Heart right ventricle (tissue), 16 donors: ENCODE data around the gene B3GNT9. TPM values are rescaled to one million over a fixed set of nuclear protein-coding genes. Genes with fewer than 3 reads are reported as not detected.

Experiments used
- ATAC-seq, 8 donors: fragments of 200-7000 bp; cut with Tn5 transposase; one replicate each; pipeline ENCODE4 v1.9.1; 2020; ENCODE audit warnings: mild to moderate bottlenecking in 8 of 8, moderate library complexity in 8 of 8, moderate number of reproducible peaks in 1 of 8
- DNase-seq, 2 donors: peaks; one replicate each; pipeline ENCODE4 v3.0.0-alpha.2; 2020
- H3K27ac ChIP-seq, 10 donors: fragments of 200-600 bp; sonication (generic) in 2 of 10; one replicate each; pipeline versions ENCODE4 v1.5.0 to v1.8.0; 2020 to 2022; ENCODE audit warnings: mild to moderate bottlenecking in 3 of 10
- H3K27me3 ChIP-seq, 7 donors: fragments of 200-600 bp; one replicate each; pipeline ENCODE4 v1.8.0; 2021 to 2022; ENCODE audit warnings: mild to moderate bottlenecking in 2 of 7
- H3K36me3 ChIP-seq, 9 donors: fragments of 200-600 bp; sonication (generic) in 1 of 9; one replicate each; pipeline versions ENCODE4 v1.5.0 to v1.8.0; 2020 to 2022; ENCODE audit warnings: mild to moderate bottlenecking in 2 of 9
- H3K4me1 ChIP-seq, 9 donors: fragments of 200-600 bp; sonication (generic) in 1 of 9; one replicate each; pipeline versions ENCODE4 v1.5.0 to v1.8.0; 2020 to 2022; ENCODE audit warnings: mild to moderate bottlenecking in 4 of 9
- H3K4me3 ChIP-seq, 10 donors: fragments of 200-600 bp; sonication (generic) in 2 of 10; one replicate each; pipeline versions ENCODE4 v1.5.0 to v1.8.0; 2020 to 2022; ENCODE audit warnings: mild to moderate bottlenecking in 7 of 10, moderate library complexity in 2 of 10
- H3K9me3 ChIP-seq, 11 donors: fragments of 200-600 bp in 10 of 11; sonication (generic) in 2 of 11; one replicate each; pipeline versions ENCODE4 v1.5.0 to v1.8.0; 2013 to 2022; ENCODE audit warnings: mild to moderate bottlenecking in 2 of 11, control low read depth in 1 of 11, moderate library complexity in 1 of 11
- WGBS, 2 donors: extraction: QIAGEN DNeasy Blood & Tissue Kit; methylation state at CpG; one replicate each; pipeline ENCODE4 v1.1.7; 2013; ENCODE audit warnings: inconsistent platforms in 1 of 2; 5-methylcytosine and 5-hydroxymethylcytosine counted together
- intact Hi-C, 10 donors: fragments of 100-400 bp; cut with DNase I; formaldehyde crosslinking; loops; one replicate each; pipeline versions ENCODE4 v1.11.1 to v1.14.2; 2022
- polyA plus RNA-seq, 2 donors: library from polyadenylated mRNA; stranded (reverse); fragments of 200-250 nt; gene quantifications; one replicate each; pipeline ENCODE4 v1.2.3, GENCODE V29; 2013
- total RNA-seq, 10 donors: library from RNA; stranded (reverse); fragmentation: NEBNext Ultra II Directional in 3 of 10; extraction: Animal tissue kit (Norgen Biotek cat#: 25700) in 3 of 10; gene quantifications; one replicate each; pipeline versions ENCODE4 v1.2.1 to v1.2.4, GENCODE V29; 2021 to 2023
- TF ChIP-seq, protein P1 (sequence below), 9 donors: fragments of 200-600 bp; sonication (generic) in 2 of 9; IDR thresholded peaks; one replicate each; pipeline versions ENCODE4 v1.5.0 to v1.8.0; 2021 to 2022; ENCODE audit warnings: antibody characterized with exemption in 9 of 9, mild to moderate bottlenecking in 5 of 9, moderate library complexity in 1 of 9
- donor health status: Arrhythmogenic right ventricular cardiomyopathy.
- donor health status: ischemic (EF 13 %, LVEDD 7.1; RV severe dilation, severe dysfunction).
- donor health status: healthy with polysubstance abuse.
- donor health status: DM: no; HTN: yes; CAD: no.
- donor health status: DM: no; HTN: no; CAD: no.
- donor health status: ischemic (EF 25% LVEDD 6.9; RV normal size, moderate dysfunction).
- donor health status: ischemic (EF 25% LVEDD 5.7; RV mildly dilated, moderate dysfunction).
- donor health status: healthy.
- donor health status: DM: yes; HTN: yes; CAD: no.
- donor health status: Ischemic cardiomyopathy.
- donor health status: ischemic (EF 35%, LVEDD 5.7; RV mildly dilated, moderate dysfunction).
- donor health status: nonischemic (EF 11% LVEDD 7.7; RV severe dilation, severe dysfunction).
- donor health status: DM: yes; HTN: yes; CAD: no.
- donor health status: PGD.
- donor health status: ischemic (EF 29% LVEDD 5.4; RV normal size, mild dysfunction).
- donor health status: nonischemic (EF 23%, LVEDD 6.1; RV moderate dilation, normal function).

The B3GNT9 gene
- total and polyA plus RNA-seq, 12 donors: 5.4 to 19.1 (median 9.6) TPM

DNA sequence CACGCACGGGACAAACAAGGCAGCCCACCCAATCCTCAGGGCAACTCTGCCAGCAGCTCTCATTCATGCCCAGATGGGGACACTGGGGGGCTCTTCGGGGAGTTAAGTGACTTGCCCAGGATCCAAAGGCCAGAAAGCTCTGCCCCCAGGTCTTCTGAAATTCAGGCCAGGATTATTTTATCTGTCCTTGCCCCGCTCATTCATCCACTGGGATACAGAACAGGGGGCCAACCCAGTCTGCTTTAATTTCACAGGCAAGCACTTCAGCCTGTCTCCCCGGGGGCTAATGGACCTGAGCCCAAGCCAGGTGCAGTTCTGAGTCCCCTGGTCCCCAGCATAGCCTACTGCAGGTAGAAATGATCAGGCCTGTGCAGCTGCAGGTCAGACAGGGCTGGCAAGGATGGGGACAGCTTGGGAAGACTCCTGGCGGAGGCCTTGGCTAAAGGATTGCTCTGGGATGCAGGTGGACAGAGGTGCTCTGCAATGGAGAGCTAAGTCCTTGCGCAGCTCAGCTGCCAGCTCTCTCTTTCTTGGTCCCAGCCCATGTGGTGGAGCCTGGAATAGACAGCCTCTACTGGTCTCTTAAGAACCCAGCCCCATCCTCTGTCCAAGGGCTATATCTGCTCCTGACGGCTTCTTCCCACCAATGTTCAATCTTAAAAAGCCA lies 766 bp upstream of the B3GNT9 start:
- no peak for ATAC-seq
- H3K9me3 ChIP-seq: no peaks in the 10 kb centered on the region
- H3K27ac ChIP-seq: peak overlapping the region in 7 of 10 donors; percentile 76 to 90 (median 86)
- H3K36me3 ChIP-seq: peaks cover 0 to 31% (median 13%) of the 10 kb centered on the region in 9 donors
- TF ChIP-seq, protein P1, sequence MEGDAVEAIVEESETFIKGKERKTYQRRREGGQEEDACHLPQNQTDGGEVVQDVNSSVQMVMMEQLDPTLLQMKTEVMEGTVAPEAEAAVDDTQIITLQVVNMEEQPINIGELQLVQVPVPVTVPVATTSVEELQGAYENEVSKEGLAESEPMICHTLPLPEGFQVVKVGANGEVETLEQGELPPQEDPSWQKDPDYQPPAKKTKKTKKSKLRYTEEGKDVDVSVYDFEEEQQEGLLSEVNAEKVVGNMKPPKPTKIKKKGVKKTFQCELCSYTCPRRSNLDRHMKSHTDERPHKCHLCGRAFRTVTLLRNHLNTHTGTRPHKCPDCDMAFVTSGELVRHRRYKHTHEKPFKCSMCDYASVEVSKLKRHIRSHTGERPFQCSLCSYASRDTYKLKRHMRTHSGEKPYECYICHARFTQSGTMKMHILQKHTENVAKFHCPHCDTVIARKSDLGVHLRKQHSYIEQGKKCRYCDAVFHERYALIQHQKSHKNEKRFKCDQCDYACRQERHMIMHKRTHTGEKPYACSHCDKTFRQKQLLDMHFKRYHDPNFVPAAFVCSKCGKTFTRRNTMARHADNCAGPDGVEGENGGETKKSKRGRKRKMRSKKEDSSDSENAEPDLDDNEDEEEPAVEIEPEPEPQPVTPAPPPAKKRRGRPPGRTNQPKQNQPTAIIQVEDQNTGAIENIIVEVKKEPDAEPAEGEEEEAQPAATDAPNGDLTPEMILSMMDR (IDR thresholded peaks at IDR 0.05): no peak
- peaks cover 0 to 30% (median 0%) of the 10 kb centered on the region in 7 donors for H3K27me3 ChIP-seq
- intact Hi-C loops: loop anchor here in 5 of 10 donors (2.0 to 10.0 kb wide), 5 partner anchors 33 to 174 kb away; no protein-coding TSS in a partner anchor
- peak overlapping the region in 7 of 10 donors; percentile 60 to 84 (median 67) for H3K4me3 ChIP-seq
- WGBS, 2 donors: 51 to 53% methylated on average over 8 of the region's 8 CpGs
- DNase-seq: no peak
- H3K4me1 ChIP-seq: peaks cover 4 to 34% (median 25%) of the 10 kb centered on the region in 9 donors

DNA sequence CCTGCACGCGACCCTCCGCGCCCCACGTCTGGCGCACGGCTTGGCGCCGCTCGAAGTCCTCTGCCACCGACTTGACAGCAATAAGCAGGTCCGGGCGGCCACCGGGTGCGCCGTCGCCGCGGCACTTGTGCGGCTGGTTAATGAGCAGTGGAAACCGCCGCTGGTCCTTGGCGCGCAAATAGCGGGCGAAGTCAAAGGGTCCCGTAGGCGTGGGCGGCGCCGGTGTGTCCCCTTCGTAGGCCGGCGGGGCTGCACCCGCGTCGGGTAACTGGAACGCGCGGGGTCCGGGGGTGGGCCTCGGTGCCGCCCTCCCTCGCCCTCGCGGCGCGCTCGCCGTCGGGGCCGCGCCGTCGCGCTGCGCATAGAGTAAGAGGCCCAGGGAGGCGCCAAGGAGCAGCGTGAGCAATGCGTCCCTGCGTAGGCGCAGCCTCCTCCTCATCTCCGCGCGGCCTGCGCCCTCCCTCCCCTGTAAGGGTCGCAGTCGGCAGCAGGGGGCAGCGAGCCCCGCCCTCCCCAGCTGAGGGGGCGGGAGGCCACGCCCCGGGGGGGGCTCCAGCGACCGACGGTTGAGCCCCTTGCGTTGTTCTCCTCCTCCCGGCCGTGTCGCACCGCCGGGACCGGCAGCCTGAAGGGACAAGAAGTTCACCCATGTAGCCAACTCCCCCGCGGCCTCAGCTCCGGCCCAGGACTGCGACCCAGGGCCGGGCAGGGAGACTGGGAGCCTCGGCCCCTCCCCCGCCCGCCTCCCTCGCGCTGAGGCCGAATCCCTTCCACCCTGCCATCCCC lies 558 bp downstream of the B3GNT9 start:
- H3K4me1 ChIP-seq: peaks cover 2 to 27% (median 20%) of the 10 kb centered on the region in 9 donors
- intact Hi-C loops: loop anchor here in 5 of 10 donors (2.0 to 10.0 kb wide), 5 partner anchors 35 to 173 kb away; no protein-coding TSS in a partner anchor
- H3K27me3 ChIP-seq: peaks cover 0 to 30% (median 0%) of the 10 kb centered on the region in 7 donors
- H3K4me3 ChIP-seq: peak overlapping the region; percentile 49 to 87 (median 68)
- peaks cover 0 to 44% (median 15%) of the 10 kb centered on the region in 9 donors for H3K36me3 ChIP-seq
- TF ChIP-seq, protein P1 (IDR thresholded peaks at IDR 0.05): peak in 2 of 9 donors; percentile 8 to 13
- peak overlapping the region; percentile 64 to 90 (median 83) for H3K27ac ChIP-seq
- DNase-seq (peak in 1 of 2 donors; percentile 64), ATAC-seq (peak; percentile 37 to 76 (median 66))
- H3K9me3 ChIP-seq: no peaks in the 10 kb centered on the region
- 8 to 9% methylated on average over 79 to 94 of the region's 94 CpGs for WGBS, 2 donors

DNA sequence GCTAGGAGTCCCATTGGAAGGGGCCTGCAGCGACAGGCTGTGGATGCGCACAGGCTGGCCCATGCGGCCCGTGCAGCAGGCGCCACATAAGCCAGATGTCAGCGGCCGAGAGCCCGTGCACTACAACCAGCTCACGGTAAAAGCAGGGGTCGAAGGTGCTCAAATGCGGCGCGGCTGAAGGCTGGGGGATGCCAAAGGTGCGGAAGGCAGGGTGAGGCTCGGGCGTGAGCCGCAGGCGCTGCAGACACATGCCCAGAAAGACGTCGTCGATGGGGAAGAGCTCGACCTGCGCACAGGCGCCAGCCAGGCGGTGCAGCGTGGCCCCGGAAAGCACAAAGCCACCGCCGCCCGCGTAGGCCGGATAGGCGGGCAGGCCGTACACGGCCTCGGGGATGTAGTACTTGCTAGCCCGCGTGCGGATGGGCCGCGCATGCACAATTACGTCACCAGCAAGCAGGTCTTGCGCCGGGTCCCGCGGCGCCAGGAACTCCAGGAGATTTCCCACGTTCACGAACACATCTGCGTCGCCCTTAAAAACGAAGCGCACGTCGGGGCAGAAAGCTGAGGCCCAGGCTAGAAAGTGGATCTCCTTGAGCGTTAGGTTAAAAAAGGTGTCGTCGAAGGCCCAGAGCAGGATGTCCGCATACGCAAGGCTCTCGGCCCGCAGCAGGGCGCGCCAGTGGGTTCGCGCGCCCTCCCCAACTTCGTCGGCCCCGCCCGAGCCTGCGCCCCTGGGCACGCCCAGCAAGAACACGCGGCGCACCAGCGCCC lies 1.3 kb downstream of the B3GNT9 start:
- Histone ChIP-seq H3K27me3 (peaks cover 0 to 30% (median 0%) of the 10 kb centered on the region in 7 donors), H3K4me3 (peak overlapping the region in 7 of 10 donors; percentile 60 to 84 (median 67)), H3K27ac (peak overlapping the region in 5 of 10 donors; percentile 64 to 89 (median 86)), H3K36me3 (peaks cover 0 to 52% (median 21%) of the 10 kb centered on the region in 9 donors), H3K4me1 (peaks cover 2 to 22% (median 13%) of the 10 kb centered on the region in 9 donors), H3K9me3 (no peaks in the 10 kb centered on the region)
- 62 to 68% methylated on average over 77 of the region's 77 CpGs for WGBS, 2 donors
- intact Hi-C loops: loop anchor here in 5 of 10 donors (2.0 to 10.0 kb wide), 5 partner anchors 35 to 172 kb away; no protein-coding TSS in a partner anchor
- TF ChIP-seq, protein P1 (IDR thresholded peaks at IDR 0.05): peak in 1 of 9 donors; percentile 12
- DNase-seq (no peak), ATAC-seq (no peak)
